ENCODE data around the gene EEF1AKMT4.

- TF ChIP-seq CTCF (IDR thresholded peaks at IDR 0.05) (no peak), POLR2AphosphoS5 (IDR thresholded peaks at IDR 0.05; ENCODE audit: low read depth, low read length) (no peak), REST (IDR thresholded peaks at IDR 0.05; ENCODE audit: insufficient read depth in 1 of 2, low read depth in 2 of 2, low read length in 1 of 2) (no peak)
Measured at GRCh38 chr3:184211297-184211696, 38.2 kb upstream of the EEF1AKMT4 start.
